Measurements from ENCODE around the gene RAP1GAP. TPM values are rescaled to one million over a fixed set of nuclear protein-coding genes. Genes with fewer than 3 reads are reported as not detected.

Gene RAP1GAP
- total and polyA plus RNA-seq, 2 of the 13 experiments (the other 11 are each of a cell fraction or from before 2014, with no cell fraction given), result 11.9 to 37.5 TPM

GRCh38 chr1:21622466-21623315 lies 46.5 kb downstream of the RAP1GAP start (continued):
- TF ChIP-seq ZMAT5 (CRISPR knock-in tag; IDR thresholded peaks at IDR 0.05; ENCODE audit: borderline replicate concordance, low read depth) (no peak), CREB3 (CRISPR knock-in tag; IDR thresholded peaks at IDR 0.05) (no peak), CEBPB (IDR thresholded peaks at IDR 0.05; ENCODE audit: borderline replicate concordance, low read depth, low read length) (peak; percentile 19; the same call in 1 of the 2 replicates), CBFB (CRISPR knock-in tag; IDR thresholded peaks at IDR 0.05) (no peak), GRHL1 (CRISPR knock-in tag; conservative IDR thresholded peaks at IDR 0.05) (no peak), ZBTB3 (CRISPR knock-in tag; IDR thresholded peaks at IDR 0.05; ENCODE audit: borderline replicate concordance, low read depth) (no peak), ZFP1 (CRISPR knock-in tag; IDR thresholded peaks at IDR 0.05) (no peak), FIP1L1 (IDR thresholded peaks at IDR 0.05; ENCODE audit: borderline replicate concordance, insufficient read depth, low read depth, low read length) (no peak)

Data from HepG2 (cell line).